WTC11 (cell line): ENCODE results near the gene ZFP69B. TPM values are rescaled to one million over a fixed set of nuclear protein-coding genes. Genes with fewer than 3 reads are reported as not detected.

Experiments
- ATF1 ChIP-seq: sonication (generic); formaldehyde crosslinking; IDR thresholded peaks from 2 replicates; pipeline ENCODE4 v1.8.1; 2023; ENCODE audit warnings: mild to moderate bottlenecking, moderate library complexity, missing genetic modification reagents
- CREB1 ChIP-seq: sonication (generic); formaldehyde crosslinking; IDR thresholded peaks from 2 replicates; pipeline ENCODE4 v1.8.0; 2023; ENCODE audit warnings: mild to moderate bottlenecking, missing genetic modification reagents
- ETV6 ChIP-seq: sonication (generic); formaldehyde crosslinking; IDR thresholded peaks from 2 replicates; pipeline ENCODE4 v1.8.1; 2022; ENCODE audit warnings: mild to moderate bottlenecking, missing genetic modification reagents
- FOXJ3 ChIP-seq: sonication (generic); formaldehyde crosslinking; IDR thresholded peaks from 2 replicates; pipeline ENCODE4 v1.9.0; 2021; ENCODE audit warnings: missing genetic modification reagents, mild to moderate bottlenecking, borderline replicate concordance
- FOXK1 ChIP-seq: sonication (generic); formaldehyde crosslinking; IDR thresholded peaks from 2 replicates; pipeline ENCODE4 v1.8.0; 2022; ENCODE audit warnings: mild to moderate bottlenecking, moderate library complexity, missing genetic modification reagents
- FOXP1 ChIP-seq: sonication (generic); formaldehyde crosslinking; IDR thresholded peaks from 2 replicates; pipeline ENCODE4 v1.8.0; 2022; ENCODE audit warnings: missing genetic modification reagents, mild to moderate bottlenecking, moderate library complexity, borderline replicate concordance
- GABPB1 ChIP-seq: sonication (generic); formaldehyde crosslinking; IDR thresholded peaks from 2 replicates; pipeline ENCODE4 v1.8.1; 2023; ENCODE audit warnings: mild to moderate bottlenecking, missing genetic modification reagents
- GTF2I ChIP-seq: fragments of 250-450 bp; sonication (Bioruptor Pico); conservative IDR thresholded peaks from 2 replicates; pipeline ENCODE4 v1.4.0; 2021; ENCODE audit warnings: mild to moderate bottlenecking
- MXD4 ChIP-seq: fragments of 250-450 bp; sonication (Bioruptor Pico); IDR thresholded peaks from 2 replicates; pipeline ENCODE4 v1.8.0; 2021; ENCODE audit warnings: mild to moderate bottlenecking, moderate library complexity, borderline replicate concordance
- MYBL2 ChIP-seq: sonication (generic); formaldehyde crosslinking; IDR thresholded peaks from 2 replicates; pipeline ENCODE4 v1.8.1; 2023; ENCODE audit warnings: mild to moderate bottlenecking, moderate library complexity, missing genetic modification reagents
- NFATC4 ChIP-seq: fragments of 250-450 bp; sonication (Bioruptor Pico); IDR thresholded peaks from 2 replicates; pipeline ENCODE4 v1.9.0; 2021; ENCODE audit warnings: mild to moderate bottlenecking
- NFYB ChIP-seq: sonication (generic); formaldehyde crosslinking; conservative IDR thresholded peaks from 2 replicates; pipeline ENCODE4 v1.8.0; 2022; ENCODE audit warnings: low read depth, missing genetic modification reagents
- NR1H2 ChIP-seq: sonication (generic); formaldehyde crosslinking; IDR thresholded peaks from 2 replicates; pipeline ENCODE4 v1.9.0; 2021; ENCODE audit warnings: mild to moderate bottlenecking, moderate library complexity, missing genetic modification reagents
- NR2C2 ChIP-seq: sonication (generic); formaldehyde crosslinking; IDR thresholded peaks from 2 replicates; pipeline ENCODE4 v1.8.0; 2022; ENCODE audit warnings: mild to moderate bottlenecking, missing genetic modification reagents
- SP1 ChIP-seq: sonication (generic); formaldehyde crosslinking; conservative IDR thresholded peaks from 2 replicates; pipeline ENCODE4 v1.8.1; 2022; ENCODE audit warnings: missing genetic modification reagents
- TP53 ChIP-seq: sonication (generic); formaldehyde crosslinking; IDR thresholded peaks from 2 replicates; pipeline ENCODE4 v1.8.1; 2023; ENCODE audit warnings: mild to moderate bottlenecking, missing genetic modification reagents
- ZNF219 ChIP-seq: sonication (generic); formaldehyde crosslinking; IDR thresholded peaks from 2 replicates; pipeline ENCODE4 v1.8.0; 2023; ENCODE audit warnings: missing genetic modification reagents, mild to moderate bottlenecking, borderline replicate concordance
- ZNF232 ChIP-seq: sonication (generic); formaldehyde crosslinking; IDR thresholded peaks from 2 replicates; pipeline ENCODE4 v1.8.0; 2022; ENCODE audit warnings: mild to moderate bottlenecking, missing genetic modification reagents
- ZNF263 ChIP-seq: sonication (generic); formaldehyde crosslinking; IDR thresholded peaks from 2 replicates; pipeline ENCODE4 v1.8.1; 2022; ENCODE audit warnings: low read depth, mild to moderate bottlenecking, moderate library complexity, missing genetic modification reagents
- ZNF317 ChIP-seq: sonication (generic); formaldehyde crosslinking; IDR thresholded peaks from 2 replicates; pipeline ENCODE4 v1.8.1; 2023; ENCODE audit warnings: low read depth, mild to moderate bottlenecking, moderate library complexity, missing genetic modification reagents, borderline replicate concordance
- ZNF671 ChIP-seq: fragments of 250-450 bp; sonication (Bioruptor Pico); IDR thresholded peaks from 2 replicates; pipeline ENCODE4 v1.8.0; 2021; ENCODE audit warnings: mild to moderate bottlenecking
- total RNA-seq: library from RNA; stranded (reverse); gene quantifications from 3 replicates; pipeline ENCODE4 v1.2.3, GENCODE V29; 2021
- TF ChIP-seq, protein P1 (sequence below): sonication (generic); formaldehyde crosslinking; IDR thresholded peaks from 2 replicates; pipeline ENCODE4 v1.8.1; 2023; ENCODE audit warnings: mild to moderate bottlenecking, missing genetic modification reagents, moderate library complexity
- TF ChIP-seq, protein P2 (sequence below): sonication (generic); formaldehyde crosslinking; IDR thresholded peaks from 2 replicates; pipeline ENCODE4 v1.8.0; 2023; ENCODE audit warnings: mild to moderate bottlenecking, missing genetic modification reagents
- TF ChIP-seq, protein P3 (sequence below): sonication (generic); formaldehyde crosslinking; IDR thresholded peaks from 2 replicates; pipeline ENCODE4 v1.8.1; 2023; ENCODE audit warnings: mild to moderate bottlenecking, moderate library complexity, missing genetic modification reagents
- TF ChIP-seq, protein P4 (sequence below): fragments of 250-450 bp; sonication (Bioruptor Pico); IDR thresholded peaks from 2 replicates; pipeline ENCODE4 v1.9.0; 2021; ENCODE audit warnings: moderate library complexity, mild to moderate bottlenecking, inconsistent platforms, borderline replicate concordance
- TF ChIP-seq, protein P5 (sequence below): sonication (generic); formaldehyde crosslinking; IDR thresholded peaks from 2 replicates; pipeline ENCODE4 v1.8.0; 2022; ENCODE audit warnings: mild to moderate bottlenecking, missing genetic modification reagents
- TF ChIP-seq, protein P6 (sequence below): fragments of 200-600 bp; IDR thresholded peaks from 2 replicates; pipeline ENCODE4 v1.8.0; 2022; ENCODE audit warnings: antibody characterized with exemption
- TF ChIP-seq, protein P7 (sequence below): fragments of 250-450 bp; sonication (Bioruptor Pico); IDR thresholded peaks from 2 replicates; pipeline ENCODE4 v1.9.0; 2021; ENCODE audit warnings: mild to moderate bottlenecking

ZFP69B gene
- total RNA-seq, 1 experiment from 2014 or later: 8.2 TPM

DNA sequence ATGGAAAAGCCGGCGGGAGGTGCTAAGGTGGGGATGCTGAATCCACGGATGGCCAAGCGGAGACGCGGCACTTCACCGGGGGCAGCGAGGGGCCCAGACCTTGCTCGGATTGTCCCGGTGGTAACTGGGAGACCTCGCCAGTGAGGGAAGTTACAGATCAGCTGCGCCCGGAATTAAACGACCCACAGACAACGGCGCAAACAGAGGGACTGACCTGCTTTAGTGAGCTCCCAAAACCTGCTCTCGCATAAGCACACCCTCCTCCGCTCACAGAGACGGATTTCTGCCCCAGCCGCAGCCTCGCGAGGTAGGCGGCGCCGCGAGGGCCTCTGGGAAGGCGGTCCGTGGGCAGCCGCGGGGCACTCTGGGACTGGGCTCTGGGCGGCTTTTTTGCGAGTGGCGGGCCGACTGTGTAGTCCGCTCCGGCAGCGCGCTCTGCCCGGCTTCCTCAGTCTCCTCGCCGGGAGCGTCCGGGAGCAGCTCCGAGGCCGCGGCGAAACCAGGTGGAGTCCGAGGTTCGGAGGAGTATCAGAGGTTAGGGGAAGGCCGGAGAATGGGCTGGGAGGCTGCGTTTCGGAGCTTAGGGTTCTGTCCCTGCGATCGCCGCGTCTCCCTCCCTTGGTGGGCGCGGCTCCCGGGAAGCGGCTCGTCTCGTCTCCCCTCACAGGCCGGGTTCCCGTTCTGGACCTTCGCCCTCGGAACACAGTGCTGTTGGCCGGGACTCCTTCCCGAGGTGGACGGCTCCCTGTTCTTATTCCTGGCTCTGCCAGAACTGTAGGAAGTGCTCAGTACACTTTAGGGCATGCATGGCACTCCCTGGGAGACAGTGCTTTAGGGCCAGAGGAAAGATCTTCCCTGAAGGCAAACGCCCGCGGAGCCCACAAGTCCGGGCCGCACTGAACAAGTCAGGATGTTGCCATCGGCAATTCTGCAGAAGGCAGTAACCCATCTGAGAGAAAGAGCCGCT is 58.4 kb downstream of the ZFP69B start, which contains the start of gene EXO5 (continued):
- TF ChIP-seq, protein P1, sequence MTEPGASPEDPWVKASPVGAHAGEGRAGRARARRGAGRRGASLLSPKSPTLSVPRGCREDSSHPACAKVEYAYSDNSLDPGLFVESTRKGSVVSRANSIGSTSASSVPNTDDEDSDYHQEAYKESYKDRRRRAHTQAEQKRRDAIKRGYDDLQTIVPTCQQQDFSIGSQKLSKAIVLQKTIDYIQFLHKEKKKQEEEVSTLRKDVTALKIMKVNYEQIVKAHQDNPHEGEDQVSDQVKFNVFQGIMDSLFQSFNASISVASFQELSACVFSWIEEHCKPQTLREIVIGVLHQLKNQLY (CRISPR knock-in tag): no peak
- TF ChIP-seq, protein P2, sequence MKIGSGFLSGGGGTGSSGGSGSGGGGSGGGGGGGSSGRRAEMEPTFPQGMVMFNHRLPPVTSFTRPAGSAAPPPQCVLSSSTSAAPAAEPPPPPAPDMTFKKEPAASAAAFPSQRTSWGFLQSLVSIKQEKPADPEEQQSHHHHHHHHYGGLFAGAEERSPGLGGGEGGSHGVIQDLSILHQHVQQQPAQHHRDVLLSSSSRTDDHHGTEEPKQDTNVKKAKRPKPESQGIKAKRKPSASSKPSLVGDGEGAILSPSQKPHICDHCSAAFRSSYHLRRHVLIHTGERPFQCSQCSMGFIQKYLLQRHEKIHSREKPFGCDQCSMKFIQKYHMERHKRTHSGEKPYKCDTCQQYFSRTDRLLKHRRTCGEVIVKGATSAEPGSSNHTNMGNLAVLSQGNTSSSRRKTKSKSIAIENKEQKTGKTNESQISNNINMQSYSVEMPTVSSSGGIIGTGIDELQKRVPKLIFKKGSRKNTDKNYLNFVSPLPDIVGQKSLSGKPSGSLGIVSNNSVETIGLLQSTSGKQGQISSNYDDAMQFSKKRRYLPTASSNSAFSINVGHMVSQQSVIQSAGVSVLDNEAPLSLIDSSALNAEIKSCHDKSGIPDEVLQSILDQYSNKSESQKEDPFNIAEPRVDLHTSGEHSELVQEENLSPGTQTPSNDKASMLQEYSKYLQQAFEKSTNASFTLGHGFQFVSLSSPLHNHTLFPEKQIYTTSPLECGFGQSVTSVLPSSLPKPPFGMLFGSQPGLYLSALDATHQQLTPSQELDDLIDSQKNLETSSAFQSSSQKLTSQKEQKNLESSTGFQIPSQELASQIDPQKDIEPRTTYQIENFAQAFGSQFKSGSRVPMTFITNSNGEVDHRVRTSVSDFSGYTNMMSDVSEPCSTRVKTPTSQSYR (CRISPR knock-in tag): peak; percentile 18; the same call in 1 of the 2 replicates
- TF ChIP-seq, protein P3, sequence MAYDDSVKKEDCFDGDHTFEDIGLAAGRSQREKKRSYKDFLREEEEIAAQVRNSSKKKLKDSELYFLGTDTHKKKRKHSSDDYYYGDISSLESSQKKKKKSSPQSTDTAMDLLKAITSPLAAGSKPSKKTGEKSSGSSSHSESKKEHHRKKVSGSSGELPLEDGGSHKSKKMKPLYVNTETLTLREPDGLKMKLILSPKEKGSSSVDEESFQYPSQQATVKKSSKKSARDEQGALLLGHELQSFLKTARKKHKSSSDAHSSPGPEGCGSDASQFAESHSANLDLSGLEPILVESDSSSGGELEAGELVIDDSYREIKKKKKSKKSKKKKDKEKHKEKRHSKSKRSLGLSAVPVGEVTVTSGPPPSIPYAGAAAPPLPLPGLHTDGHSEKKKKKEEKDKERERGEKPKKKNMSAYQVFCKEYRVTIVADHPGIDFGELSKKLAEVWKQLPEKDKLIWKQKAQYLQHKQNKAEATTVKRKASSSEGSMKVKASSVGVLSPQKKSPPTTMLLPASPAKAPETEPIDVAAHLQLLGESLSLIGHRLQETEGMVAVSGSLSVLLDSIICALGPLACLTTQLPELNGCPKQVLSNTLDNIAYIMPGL (CRISPR knock-in tag): peak; percentile 93; the same call in 1 of the 2 replicates
- no peak for TF ChIP-seq ZNF219 (CRISPR knock-in tag)
- TF ChIP-seq ATF1 (CRISPR knock-in tag): peak; percentile 29; the same call in 1 of the 2 replicates
- TF ChIP-seq MYBL2 (CRISPR knock-in tag): peak; percentile 39; the same call in 1 of the 2 replicates
- TF ChIP-seq FOXP1 (CRISPR knock-in tag): peak; percentile 83
- peak; percentile 74; the same call in 1 of the 2 replicates for TF ChIP-seq ZNF232
- TF ChIP-seq, protein P4, sequence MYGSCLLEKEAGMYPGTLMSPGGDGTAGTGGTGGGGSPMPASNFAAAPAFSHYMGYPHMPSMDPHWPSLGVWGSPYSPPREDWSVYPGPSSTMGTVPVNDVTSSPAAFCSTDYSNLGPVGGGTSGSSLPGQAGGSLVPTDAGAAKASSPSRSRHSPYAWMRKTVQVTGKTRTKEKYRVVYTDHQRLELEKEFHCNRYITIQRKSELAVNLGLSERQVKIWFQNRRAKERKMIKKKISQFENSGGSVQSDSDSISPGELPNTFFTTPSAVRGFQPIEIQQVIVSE: no peak
- no peak for TF ChIP-seq FOXK1 (CRISPR knock-in tag)
- TF ChIP-seq NFATC4 (CRISPR knock-in tag): no peak
- TF ChIP-seq FOXJ3 (CRISPR knock-in tag): no peak
- TF ChIP-seq ZNF671: no peak
- 0 out of 2 replicates have a peak, but pooled peaks have one; percentile 45 for TF ChIP-seq NR1H2 (CRISPR knock-in tag)
- no peak for TF ChIP-seq ZNF263
- TF ChIP-seq, protein P5, sequence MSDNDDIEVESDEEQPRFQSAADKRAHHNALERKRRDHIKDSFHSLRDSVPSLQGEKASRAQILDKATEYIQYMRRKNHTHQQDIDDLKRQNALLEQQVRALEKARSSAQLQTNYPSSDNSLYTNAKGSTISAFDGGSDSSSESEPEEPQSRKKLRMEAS (CRISPR knock-in tag): peak; percentile 84; the same call in 1 of the 2 replicates
- no peak for TF ChIP-seq MXD4 (CRISPR knock-in tag)
- 0 out of 2 replicates have a peak, but pooled peaks have one; percentile 52 for TF ChIP-seq SP1 (CRISPR knock-in tag)
- TF ChIP-seq, protein P6, sequence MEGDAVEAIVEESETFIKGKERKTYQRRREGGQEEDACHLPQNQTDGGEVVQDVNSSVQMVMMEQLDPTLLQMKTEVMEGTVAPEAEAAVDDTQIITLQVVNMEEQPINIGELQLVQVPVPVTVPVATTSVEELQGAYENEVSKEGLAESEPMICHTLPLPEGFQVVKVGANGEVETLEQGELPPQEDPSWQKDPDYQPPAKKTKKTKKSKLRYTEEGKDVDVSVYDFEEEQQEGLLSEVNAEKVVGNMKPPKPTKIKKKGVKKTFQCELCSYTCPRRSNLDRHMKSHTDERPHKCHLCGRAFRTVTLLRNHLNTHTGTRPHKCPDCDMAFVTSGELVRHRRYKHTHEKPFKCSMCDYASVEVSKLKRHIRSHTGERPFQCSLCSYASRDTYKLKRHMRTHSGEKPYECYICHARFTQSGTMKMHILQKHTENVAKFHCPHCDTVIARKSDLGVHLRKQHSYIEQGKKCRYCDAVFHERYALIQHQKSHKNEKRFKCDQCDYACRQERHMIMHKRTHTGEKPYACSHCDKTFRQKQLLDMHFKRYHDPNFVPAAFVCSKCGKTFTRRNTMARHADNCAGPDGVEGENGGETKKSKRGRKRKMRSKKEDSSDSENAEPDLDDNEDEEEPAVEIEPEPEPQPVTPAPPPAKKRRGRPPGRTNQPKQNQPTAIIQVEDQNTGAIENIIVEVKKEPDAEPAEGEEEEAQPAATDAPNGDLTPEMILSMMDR: no peak
- TF ChIP-seq, protein P7, sequence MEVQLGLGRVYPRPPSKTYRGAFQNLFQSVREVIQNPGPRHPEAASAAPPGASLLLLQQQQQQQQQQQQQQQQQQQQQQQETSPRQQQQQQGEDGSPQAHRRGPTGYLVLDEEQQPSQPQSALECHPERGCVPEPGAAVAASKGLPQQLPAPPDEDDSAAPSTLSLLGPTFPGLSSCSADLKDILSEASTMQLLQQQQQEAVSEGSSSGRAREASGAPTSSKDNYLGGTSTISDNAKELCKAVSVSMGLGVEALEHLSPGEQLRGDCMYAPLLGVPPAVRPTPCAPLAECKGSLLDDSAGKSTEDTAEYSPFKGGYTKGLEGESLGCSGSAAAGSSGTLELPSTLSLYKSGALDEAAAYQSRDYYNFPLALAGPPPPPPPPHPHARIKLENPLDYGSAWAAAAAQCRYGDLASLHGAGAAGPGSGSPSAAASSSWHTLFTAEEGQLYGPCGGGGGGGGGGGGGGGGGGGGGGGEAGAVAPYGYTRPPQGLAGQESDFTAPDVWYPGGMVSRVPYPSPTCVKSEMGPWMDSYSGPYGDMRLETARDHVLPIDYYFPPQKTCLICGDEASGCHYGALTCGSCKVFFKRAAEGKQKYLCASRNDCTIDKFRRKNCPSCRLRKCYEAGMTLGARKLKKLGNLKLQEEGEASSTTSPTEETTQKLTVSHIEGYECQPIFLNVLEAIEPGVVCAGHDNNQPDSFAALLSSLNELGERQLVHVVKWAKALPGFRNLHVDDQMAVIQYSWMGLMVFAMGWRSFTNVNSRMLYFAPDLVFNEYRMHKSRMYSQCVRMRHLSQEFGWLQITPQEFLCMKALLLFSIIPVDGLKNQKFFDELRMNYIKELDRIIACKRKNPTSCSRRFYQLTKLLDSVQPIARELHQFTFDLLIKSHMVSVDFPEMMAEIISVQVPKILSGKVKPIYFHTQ (CRISPR knock-in tag): no peak
- TF ChIP-seq NR2C2 (CRISPR knock-in tag): no peak
- TF ChIP-seq GTF2I (CRISPR knock-in tag): no peak
- peak; percentile 74 for TF ChIP-seq GABPB1 (CRISPR knock-in tag)
- 0 out of 2 replicates have a peak, but pooled peaks have one; percentile 53 for TF ChIP-seq CREB1
- TF ChIP-seq NFYB (CRISPR knock-in tag): no peak
- no peak for TF ChIP-seq ZNF317 (CRISPR knock-in tag)
- peak; percentile 50; the same call in 1 of the 2 replicates for TF ChIP-seq TP53 (CRISPR knock-in tag)
- TF ChIP-seq ETV6 (CRISPR knock-in tag): no peak
